ENCODE measurements around the gene SOAT1.
"Not testable (repeated sequence)": the region's sequence is repeated elsewhere in the genome, so short reads cannot be mapped to it uniquely, and the experiment has no call there.

SOAT1 gene

GRCh38 chr1:179351281-179351680 is 57.7 kb downstream of the SOAT1 start:
- no peak for DNase-seq (ENCODE audit: low read depth in 3 of 3)

DNA sequence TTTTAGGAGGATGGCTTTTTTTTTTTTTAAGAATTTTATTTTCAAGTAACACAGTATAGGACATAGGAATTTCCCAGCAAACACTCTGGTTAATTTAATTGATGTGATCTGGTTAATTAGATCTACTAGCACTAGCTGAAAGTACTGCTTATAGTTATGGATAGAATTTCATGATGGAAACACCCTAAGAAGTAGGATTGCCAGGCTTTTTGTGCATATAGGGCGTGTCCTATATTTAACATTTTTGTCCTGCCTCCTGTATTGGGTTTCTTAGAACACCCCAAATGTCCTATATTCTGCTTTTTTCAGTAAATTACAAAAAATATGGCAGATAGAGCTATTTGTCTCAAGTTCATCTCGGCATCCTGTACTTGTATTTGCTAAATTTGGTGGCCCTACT is 58.6 kb downstream of the SOAT1 start:
- no peak for DNase-seq (ENCODE audit: low read depth in 3 of 3)

DNA sequence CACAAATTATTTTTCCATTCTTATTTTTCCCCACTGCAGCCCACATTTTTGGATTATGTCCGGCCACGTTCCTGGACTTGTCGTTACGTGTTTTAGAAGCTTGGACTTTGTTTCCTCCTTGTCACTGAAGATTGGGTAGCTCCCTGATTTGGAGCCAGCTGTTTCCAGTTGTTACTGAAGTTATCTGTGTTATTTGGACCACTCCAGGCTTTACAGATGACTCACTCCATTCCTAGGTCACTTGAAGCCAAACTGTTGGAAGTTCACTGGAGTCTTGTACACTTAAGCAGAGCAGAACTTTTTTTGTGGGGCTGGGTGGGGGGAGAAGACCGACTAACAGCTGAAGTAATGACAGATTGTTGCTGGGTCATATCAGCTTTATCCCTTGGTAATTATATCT is 59.9 kb downstream of the SOAT1 start:
- no peak for DNase-seq (ENCODE audit: low read depth in 3 of 3)

DNA sequence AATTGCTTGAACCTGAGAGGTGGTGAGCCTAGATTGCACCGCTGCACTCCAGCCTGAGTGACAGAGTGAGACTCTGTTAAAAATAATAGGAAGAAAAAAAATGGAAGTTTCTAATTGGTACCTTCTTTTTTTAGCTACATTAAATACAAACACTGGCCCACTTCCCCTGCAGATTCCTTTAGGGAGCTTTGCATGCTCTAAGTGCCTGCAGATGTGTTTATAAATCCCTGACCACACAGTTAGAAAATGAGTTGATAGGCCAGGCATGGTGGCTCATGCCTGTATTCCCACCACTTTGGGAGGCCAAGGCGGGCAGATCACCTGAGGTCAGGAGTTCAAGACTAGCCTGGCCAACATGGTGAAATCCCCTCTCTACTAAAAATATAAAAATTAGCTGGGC is 68.0 kb downstream of the SOAT1 start:
- DNase-seq (ENCODE audit: low read depth in 3 of 3), result not testable (repeated sequence)

GRCh38 chr1:179365342-179366092 is 71.9 kb downstream of the SOAT1 start, which contains the start of gene AXDND1:
TSS of gene AXDND1 (plus strand) at chr1:179365971. CDS start at chr1:179366510, 539 bp downstream.
- peak; percentile 72 to 83 (median 73) for DNase-seq (ENCODE audit: low read depth in 3 of 3)

- no peak for DNase-seq (ENCODE audit: low read depth in 3 of 3)
These were observed 72.7 kb downstream of the SOAT1 start for GRCh38 chr1:179366093-179366800.

GRCh38 chr1:179369751-179370341 is 76.2 kb downstream of the SOAT1 start:
- peak in 1 of 3 experiments; percentile 10 for DNase-seq (ENCODE audit: low read depth in 3 of 3)

GRCh38 chr1:179372160-179372559 is 78.6 kb downstream of the SOAT1 start:
- DNase-seq (ENCODE audit: low read depth in 3 of 3), result no peak

- no peak for DNase-seq (ENCODE audit: low read depth in 3 of 3)
These were observed 82.6 kb downstream of the SOAT1 start for GRCh38 chr1:179376223-179376622.

- no peak for DNase-seq (ENCODE audit: low read depth in 3 of 3)
These were observed 86.7 kb downstream of the SOAT1 start for GRCh38 chr1:179380299-179380698.

DNA sequence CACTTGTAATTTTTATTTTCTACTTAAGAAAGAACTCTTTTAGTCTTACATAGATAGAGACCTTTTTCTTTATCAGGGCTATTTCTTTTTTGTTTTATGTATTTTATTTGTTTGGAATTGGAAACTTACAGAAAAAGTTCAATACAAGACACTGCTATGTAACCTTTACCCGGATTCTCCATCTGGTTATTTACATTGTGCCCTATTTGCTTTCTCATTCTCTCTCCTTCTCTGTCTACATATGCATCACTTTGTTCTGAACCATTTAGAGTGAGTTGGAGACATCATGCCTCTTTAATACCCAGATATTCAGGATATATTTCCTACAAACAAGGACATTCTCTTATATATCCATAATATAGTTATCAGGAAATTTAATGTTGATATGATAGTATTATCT is 90.4 kb downstream of the SOAT1 start:
- no peak for DNase-seq (ENCODE audit: low read depth in 3 of 3)

- DNase-seq (ENCODE audit: low read depth in 3 of 3), result no peak
These were observed 91.9 kb downstream of the SOAT1 start for GRCh38 chr1:179385510-179385909.

DNA sequence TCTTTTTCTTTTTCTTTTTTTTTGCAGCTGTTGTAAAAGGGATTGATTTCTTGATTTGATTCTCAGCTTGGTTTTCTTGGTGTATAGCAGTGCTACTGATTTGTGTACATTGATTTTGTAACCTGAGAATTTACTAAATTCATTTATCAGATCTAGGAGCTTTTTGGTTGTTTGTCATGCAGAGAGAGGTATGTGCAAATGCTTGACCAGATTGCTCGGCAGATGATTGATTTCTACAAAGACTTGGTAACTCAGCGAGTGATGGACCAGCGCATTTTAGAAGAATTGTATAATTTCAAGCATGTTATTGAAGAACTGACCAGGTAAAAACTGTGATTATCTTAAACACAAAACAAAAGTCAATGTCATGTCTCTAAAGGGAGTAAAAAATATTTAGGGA is 100.1 kb downstream of the SOAT1 start:
- no peak for DNase-seq (ENCODE audit: low read depth in 3 of 3)

DNA sequence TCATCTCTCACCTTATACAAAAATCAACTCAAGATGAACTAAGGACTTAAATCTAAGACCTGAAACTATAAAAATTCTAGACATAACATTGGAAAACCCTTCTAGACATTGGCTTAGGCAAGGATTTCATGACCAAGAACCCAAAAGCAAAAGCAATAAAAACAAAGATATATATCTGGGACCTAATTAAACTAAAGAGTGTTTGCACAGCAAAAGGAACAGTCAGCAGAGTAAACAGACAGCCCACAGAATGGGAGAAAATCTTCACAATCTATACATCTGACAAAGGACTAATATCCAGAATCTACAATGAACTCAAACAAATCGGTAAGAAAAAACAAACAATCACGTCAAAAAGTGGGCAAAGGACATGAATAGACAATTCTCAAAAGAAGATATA is 105.8 kb downstream of the SOAT1 start:
- not testable (repeated sequence) for DNase-seq (ENCODE audit: low read depth in 3 of 3)

Measured in stimulated activated CD4-positive, alpha-beta T cell treated with anti-CD3 and anti-CD28 coated beads, TNF-alpha, amount 100 ng/mL, for 24 hours (primary cell).